Mesenchymal stem cell (in vitro differentiated cells and primary cell): ENCODE results near the gene PGA3.
"Not testable (repeated sequence)": the region's sequence is repeated elsewhere in the genome, so short reads cannot be mapped to it uniquely, and the experiment has no call there.

Experiments
- DNase-seq: peaks from one replicate; pipeline ENCODE4 v3.0.0-alpha.2; 2013
- H2AFZ ChIP-seq: one replicate; pipeline ENCODE4 v1.6.1; 2013; ENCODE audit warnings: low read depth, mild to moderate bottlenecking, control low read depth, inconsistent platforms, low read length, moderate library complexity
- H2AK5ac ChIP-seq: 2 replicates; pipeline ENCODE4 v1.6.1; 2013; ENCODE audit warnings: low read length, moderate library complexity, mild to moderate bottlenecking, inconsistent platforms; ENCODE audit not compliant: severe bottlenecking
- H2BK120ac ChIP-seq: one replicate; pipeline ENCODE4 v1.6.1; 2013; ENCODE audit warnings: low read depth, mild to moderate bottlenecking, inconsistent platforms, low read length, moderate library complexity
- H2BK12ac ChIP-seq, 2 experiments: one replicate each; pipeline ENCODE4 v1.6.1; 2013; ENCODE audit warnings: inconsistent platforms in 2 of 2, low read length in 2 of 2, mild to moderate bottlenecking in 2 of 2, moderate library complexity in 2 of 2, control low read depth in 1 of 2
- H2BK15ac ChIP-seq: one replicate; pipeline ENCODE4 v1.6.1; 2013; ENCODE audit warnings: mild to moderate bottlenecking, low read depth, inconsistent platforms; ENCODE audit not compliant: poor library complexity, severe bottlenecking
- H2BK5ac ChIP-seq: 2 replicates; pipeline ENCODE4 v1.6.1; 2013; ENCODE audit warnings: low read depth, mild to moderate bottlenecking, low read length, control low read depth, inconsistent platforms; ENCODE audit not compliant: poor library complexity, severe bottlenecking
- H3K14ac ChIP-seq, 2 experiments: one replicate each; pipeline ENCODE4 v1.6.1; 2013; ENCODE audit warnings: inconsistent platforms in 2 of 2, low read length in 2 of 2, control low read depth in 1 of 2, mild to moderate bottlenecking in 1 of 2, moderate library complexity in 1 of 2
- H3K18ac ChIP-seq, 2 experiments: one replicate each; pipeline ENCODE4 v1.6.1; 2013; ENCODE audit warnings: inconsistent platforms in 2 of 2, low read length in 2 of 2, control low read depth in 1 of 2, low read depth in 1 of 2, mild to moderate bottlenecking in 1 of 2
- H3K23ac ChIP-seq, 2 experiments: one replicate each; pipeline ENCODE4 v1.6.1; 2013; ENCODE audit warnings: inconsistent platforms in 2 of 2, low read length in 2 of 2, mild to moderate bottlenecking in 2 of 2, moderate library complexity in 2 of 2, control low read depth in 1 of 2
- H3K27ac ChIP-seq: 2 replicates; pipeline ENCODE4 v1.5.1; 2013; ENCODE audit warnings: mild to moderate bottlenecking, moderate library complexity, low read length, control low read depth, inconsistent platforms; ENCODE audit not compliant: poor library complexity, severe bottlenecking
- H3K27me3 ChIP-seq, 2 experiments: 2 replicates each; pipeline versions ENCODE4 v1.6.1 to v1.7.0; 2013; ENCODE audit warnings: low read length in 2 of 2, mild to moderate bottlenecking in 2 of 2, moderate library complexity in 2 of 2, control low read depth in 1 of 2, inconsistent platforms in 1 of 2; ENCODE audit not compliant: control insufficient read depth in 1 of 2, insufficient read depth in 1 of 2
- H3K36me3 ChIP-seq, 2 experiments: 2 replicates each; pipeline versions ENCODE4 v1.6.1 to v1.7.0; 2013; ENCODE audit warnings: low read length in 2 of 2, control low read depth in 1 of 2, inconsistent platforms in 1 of 2, low read depth in 1 of 2, mild to moderate bottlenecking in 1 of 2; ENCODE audit not compliant: insufficient read depth in 2 of 2, control insufficient read depth in 1 of 2
- H3K4ac ChIP-seq, 2 experiments: one replicate each; pipeline ENCODE4 v1.6.1; 2013; ENCODE audit warnings: inconsistent platforms in 2 of 2, low read length in 2 of 2, mild to moderate bottlenecking in 2 of 2, moderate library complexity in 2 of 2, control low read depth in 1 of 2, low read depth in 1 of 2
- H3K4me1 ChIP-seq: 2 replicates; pipeline ENCODE4 v1.6.1; 2013; ENCODE audit warnings: low read depth, low read length, control low read depth; ENCODE audit not compliant: control insufficient read depth, insufficient read depth
- H3K4me2 ChIP-seq: 2 replicates; pipeline ENCODE4 v1.6.1; 2013; ENCODE audit warnings: low read length, mild to moderate bottlenecking, inconsistent platforms; ENCODE audit not compliant: poor library complexity, severe bottlenecking
- H3K4me3 ChIP-seq, 2 experiments: 2 replicates each; pipeline versions ENCODE4 v1.5.1 to v1.7.0; 2013; ENCODE audit warnings: low read length in 2 of 2, mild to moderate bottlenecking in 2 of 2, control low read depth in 1 of 2, low read depth in 1 of 2; ENCODE audit not compliant: insufficient read depth in 1 of 2
- H3K79me1 ChIP-seq: replicated peaks from 2 replicates; pipeline ENCODE4 v1.6.1; 2013; ENCODE audit warnings: mild to moderate bottlenecking, control low read depth, low read length, inconsistent platforms; ENCODE audit not compliant: poor library complexity, severe bottlenecking
- H3K9ac ChIP-seq: 2 replicates; pipeline ENCODE4 v1.7.0; 2013; ENCODE audit warnings: mild to moderate bottlenecking, low read length, moderate library complexity
- H3K9me3 ChIP-seq: 2 replicates; pipeline ENCODE4 v1.7.0; 2013; ENCODE audit warnings: mild to moderate bottlenecking, low read length; ENCODE audit not compliant: control insufficient read depth
- H4K8ac ChIP-seq: one replicate; pipeline ENCODE4 v1.6.1; 2013; ENCODE audit warnings: inconsistent platforms, mild to moderate bottlenecking, low read length, moderate library complexity
- H4K91ac ChIP-seq: one replicate; pipeline ENCODE4 v1.6.1; 2013; ENCODE audit warnings: mild to moderate bottlenecking, low read length, inconsistent platforms
- WGBS: methylation state at CpG from one replicate; pipeline ENCODE4 v1.1.7; 2013; ENCODE audit warnings: mixed read lengths; 5-methylcytosine and 5-hydroxymethylcytosine counted together

Gene PGA3

GRCh38 chr11:61204502-61205059 lies 1.3 kb downstream of the PGA3 start:
- H3K4me3 ChIP-seq, H3K79me1 ChIP-seq, H3K4me2 ChIP-seq, H4K8ac ChIP-seq, H3K4me1 ChIP-seq, H3K27ac ChIP-seq, H2BK120ac ChIP-seq, H3K4ac ChIP-seq, DNase-seq, H3K36me3 ChIP-seq, H3K9ac ChIP-seq, H2BK15ac ChIP-seq, H2BK5ac ChIP-seq, H2BK12ac ChIP-seq, H2AFZ ChIP-seq, H4K91ac ChIP-seq, H3K14ac ChIP-seq, H3K9me3 ChIP-seq, H3K23ac ChIP-seq, H2AK5ac ChIP-seq, H3K18ac ChIP-seq: not testable (repeated sequence)
- H3K27me3 ChIP-seq = peaks cover 8 to 10% of the 10 kb centered on the region in 2 experiments
- 88% methylated on average over 13 of the region's 14 CpGs for WGBS

- H3K27ac ChIP-seq, H2BK15ac ChIP-seq, H2AK5ac ChIP-seq, H4K91ac ChIP-seq, H3K4me2 ChIP-seq, H3K9me3 ChIP-seq, DNase-seq, H2BK120ac ChIP-seq, H3K79me1 ChIP-seq, H3K27me3 ChIP-seq, H2BK12ac ChIP-seq, H3K36me3 ChIP-seq, H3K14ac ChIP-seq, H2AFZ ChIP-seq, H3K18ac ChIP-seq, H3K9ac ChIP-seq, H3K4ac ChIP-seq, H4K8ac ChIP-seq, H3K23ac ChIP-seq, H3K4me1 ChIP-seq, H3K4me3 ChIP-seq, H2BK5ac ChIP-seq: not testable (repeated sequence)
- no CpG with 5 or more reads among the region's 9 CpGs for WGBS
Observed at GRCh38 chr11:61207636-61208310, 4.5 kb downstream of the PGA3 start.

GRCh38 chr11:61210629-61211028 lies 7.3 kb downstream of the PGA3 start:
- H3K9ac ChIP-seq, H3K4me2 ChIP-seq, DNase-seq, H2AK5ac ChIP-seq, H3K23ac ChIP-seq, H3K79me1 ChIP-seq, H2BK120ac ChIP-seq, H3K4ac ChIP-seq, H2BK12ac ChIP-seq, H3K27me3 ChIP-seq, H3K18ac ChIP-seq, H2BK15ac ChIP-seq, H2AFZ ChIP-seq, H3K4me3 ChIP-seq, H4K91ac ChIP-seq, H3K4me1 ChIP-seq, H4K8ac ChIP-seq, H3K36me3 ChIP-seq, H3K9me3 ChIP-seq, H3K27ac ChIP-seq, H3K14ac ChIP-seq, H2BK5ac ChIP-seq: not testable (repeated sequence)
- WGBS = no CpG with 5 or more reads among the region's 6 CpGs

- not testable (repeated sequence) for H3K4ac ChIP-seq, H2AK5ac ChIP-seq, H2BK5ac ChIP-seq, H4K8ac ChIP-seq, H3K36me3 ChIP-seq, H3K79me1 ChIP-seq, H3K23ac ChIP-seq, H2BK120ac ChIP-seq, H3K9ac ChIP-seq, DNase-seq, H2AFZ ChIP-seq, H4K91ac ChIP-seq, H3K27ac ChIP-seq, H3K4me3 ChIP-seq, H3K4me1 ChIP-seq, H3K27me3 ChIP-seq, H3K18ac ChIP-seq, H3K9me3 ChIP-seq, H3K4me2 ChIP-seq, H2BK15ac ChIP-seq, H3K14ac ChIP-seq, H2BK12ac ChIP-seq
- no CpG with 5 or more reads among the region's 10 CpGs for WGBS
Observed at GRCh38 chr11:61211327-61211952, 8.1 kb downstream of the PGA3 start.
